Suprapubic skin (tissue), 4 donors: ENCODE data around the gene HOXD9. TPM values are rescaled to one million over a fixed set of nuclear protein-coding genes. Genes with fewer than 3 reads are reported as not detected.

Experiments used
- DNase-seq, 2 donors: peaks; one replicate each; pipeline ENCODE4 v3.0.0-alpha.2; 2019; ENCODE audit warnings: low spot score in 2 of 2
- H3K27ac ChIP-seq: fragments of 200-600 bp; sonication (generic); one replicate; pipeline ENCODE4 v1.5.1; 2019
- H3K27me3 ChIP-seq: fragments of 200-600 bp; sonication (generic); one replicate; pipeline ENCODE4 v1.5.1; 2019
- H3K36me3 ChIP-seq: fragments of 200-600 bp; sonication (generic); one replicate; pipeline ENCODE4 v1.5.1; 2019
- H3K4me1 ChIP-seq: fragments of 200-600 bp; sonication (generic); one replicate; pipeline ENCODE4 v1.5.1; 2019
- H3K4me3 ChIP-seq: fragments of 200-600 bp; sonication (generic); one replicate; pipeline ENCODE4 v1.5.1; 2019; ENCODE audit warnings: mild to moderate bottlenecking
- H3K9me3 ChIP-seq: fragments of 200-600 bp; sonication (generic); one replicate; pipeline ENCODE4 v1.5.1; 2019
- EP300 ChIP-seq: sonication (generic); formaldehyde crosslinking; IDR thresholded peaks from one replicate; pipeline ENCODE4 v1.6.1; 2017; ENCODE audit warnings: antibody characterized with exemption
- POLR2A ChIP-seq, 2 donors: fragments of 450-650 bp; IDR thresholded peaks; one replicate each; pipeline ENCODE4 v1.6.1; 2017; ENCODE audit warnings: antibody characterized with exemption in 2 of 2, mild to moderate bottlenecking in 2 of 2, moderate library complexity in 2 of 2
- POLR2AphosphoS5 ChIP-seq, 3 donors: sonication (generic); formaldehyde crosslinking; IDR thresholded peaks; one replicate each; pipeline ENCODE4 v1.6.1; 2017; ENCODE audit warnings: antibody characterized with exemption in 3 of 3
- WGBS: methylation state at CpG from one replicate; pipeline ENCODE4 v1.1.5; 2018; 5-methylcytosine and 5-hydroxymethylcytosine counted together
- total RNA-seq, 4 donors: library from RNA; depleted of rRNA; stranded (reverse); fragments of >200 nt; gene quantifications; one replicate each; pipeline ENCODE4 v1.1.0, GENCODE V29; 2016
- TF ChIP-seq, protein P1 (sequence below), 2 donors: fragments of 200-600 bp in 1 of 2; fragments of 450-650 bp in 1 of 2; sonication (generic) in 1 of 2; IDR thresholded peaks; one replicate each; pipeline ENCODE4 v1.5.1; 2016 to 2019; ENCODE audit warnings: antibody characterized with exemption in 2 of 2, mild to moderate bottlenecking in 1 of 2, moderate library complexity in 1 of 2

HOXD9 gene
- total RNA-seq, 4 donors from 2014 or later: 0.26 to 3.1 (median 2.6) TPM; not detected in 1

- no peak overlapping the region for H3K27ac ChIP-seq
Measured at GRCh38 chr2:176082824-176083751, 39.4 kb upstream of the HOXD9 start.

DNA sequence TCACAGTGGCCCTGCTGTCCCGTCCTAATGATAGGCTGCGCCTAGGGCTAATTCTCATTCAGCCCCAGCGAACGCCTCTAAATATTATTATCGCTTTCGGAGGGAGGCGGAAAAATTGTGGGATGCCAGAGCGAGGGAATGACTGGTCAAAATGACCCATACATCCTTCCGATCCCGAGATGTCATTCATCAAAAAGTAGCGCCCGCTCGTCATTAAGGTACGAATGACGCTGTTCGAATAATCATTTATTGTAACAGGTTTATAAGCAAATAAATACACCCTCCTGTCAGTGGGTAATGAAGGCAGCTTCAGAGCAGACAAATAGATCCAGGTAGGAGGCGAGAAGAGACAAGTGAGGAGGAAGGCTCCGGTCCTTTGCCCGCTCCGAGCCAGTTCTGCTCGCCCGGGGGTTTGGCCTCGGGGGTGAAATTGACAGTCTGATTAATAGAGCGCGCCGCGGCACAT lies 38.7 kb upstream of the HOXD9 start, which contains the start of gene EVX2:
Gene EVX2, minus strand, starts transcription at position 167 of the 466 bp plus-strand sequence. CDS start 186 bp downstream, outside the sequence.
- Histone ChIP-seq H3K27ac (no peak within 1 kb of the TSS), H3K36me3 (no peaks in the 10 kb centered on the region), H3K27me3 (peaks cover 100% of the 10 kb centered on the region), H3K4me3 (no peak within 1 kb of the TSS), H3K4me1 (peaks cover 59% of the 10 kb centered on the region), H3K9me3 (no peaks in the 10 kb centered on the region)
- TF ChIP-seq EP300 (no peak), POLR2A (IDR thresholded peaks at IDR 0.05) (no peak), POLR2AphosphoS5 (IDR thresholded peaks at IDR 0.05) (no peak)
- TF ChIP-seq, protein P1, sequence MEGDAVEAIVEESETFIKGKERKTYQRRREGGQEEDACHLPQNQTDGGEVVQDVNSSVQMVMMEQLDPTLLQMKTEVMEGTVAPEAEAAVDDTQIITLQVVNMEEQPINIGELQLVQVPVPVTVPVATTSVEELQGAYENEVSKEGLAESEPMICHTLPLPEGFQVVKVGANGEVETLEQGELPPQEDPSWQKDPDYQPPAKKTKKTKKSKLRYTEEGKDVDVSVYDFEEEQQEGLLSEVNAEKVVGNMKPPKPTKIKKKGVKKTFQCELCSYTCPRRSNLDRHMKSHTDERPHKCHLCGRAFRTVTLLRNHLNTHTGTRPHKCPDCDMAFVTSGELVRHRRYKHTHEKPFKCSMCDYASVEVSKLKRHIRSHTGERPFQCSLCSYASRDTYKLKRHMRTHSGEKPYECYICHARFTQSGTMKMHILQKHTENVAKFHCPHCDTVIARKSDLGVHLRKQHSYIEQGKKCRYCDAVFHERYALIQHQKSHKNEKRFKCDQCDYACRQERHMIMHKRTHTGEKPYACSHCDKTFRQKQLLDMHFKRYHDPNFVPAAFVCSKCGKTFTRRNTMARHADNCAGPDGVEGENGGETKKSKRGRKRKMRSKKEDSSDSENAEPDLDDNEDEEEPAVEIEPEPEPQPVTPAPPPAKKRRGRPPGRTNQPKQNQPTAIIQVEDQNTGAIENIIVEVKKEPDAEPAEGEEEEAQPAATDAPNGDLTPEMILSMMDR (IDR thresholded peaks at IDR 0.05): no peak
- DNase-seq: no peak
- 18% methylated on average over 27 of the region's 27 CpGs for WGBS

More at GRCh38 chr2:176082824-176083751, 39.4 kb upstream of the HOXD9 start:
- no peak for DNase-seq
- TF ChIP-seq, protein P1 (IDR thresholded peaks at IDR 0.05): no peak
- TF ChIP-seq EP300 (no peak), POLR2AphosphoS5 (IDR thresholded peaks at IDR 0.05) (no peak), POLR2A (IDR thresholded peaks at IDR 0.05) (no peak)
- Histone ChIP-seq H3K27me3 (peaks cover 100% of the 10 kb centered on the region), H3K36me3 (no peaks in the 10 kb centered on the region), H3K4me1 (peaks cover 54% of the 10 kb centered on the region), H3K4me3 (no peak overlapping the region), H3K9me3 (no peaks in the 10 kb centered on the region)
- 11% methylated on average over 38 of the region's 66 CpGs for WGBS

DNA sequence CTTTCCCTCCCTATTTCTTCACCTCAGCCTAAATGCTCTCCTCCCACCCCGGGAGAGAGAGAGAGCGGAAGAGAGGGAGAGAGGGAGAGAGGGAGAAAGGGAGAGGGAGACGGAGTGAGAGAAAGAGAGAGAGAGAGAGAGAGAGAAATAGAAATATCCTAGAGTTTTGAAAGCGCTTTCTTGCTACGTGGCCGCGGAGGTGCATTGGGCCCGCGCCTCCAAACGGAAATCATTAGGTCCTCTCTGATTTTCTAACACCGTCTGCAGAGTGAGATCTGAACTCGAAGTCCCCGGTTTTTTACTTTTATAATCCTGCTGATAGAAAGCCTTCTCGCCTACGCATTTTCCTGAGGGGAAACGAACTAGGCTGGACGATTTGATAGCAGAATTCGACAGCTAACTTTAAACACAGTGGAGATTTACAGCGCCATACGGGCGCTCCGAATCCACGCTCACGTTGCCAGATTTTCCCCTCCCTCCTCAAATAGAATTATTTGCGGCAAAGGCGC lies 37.9 kb upstream of the HOXD9 start:
- WGBS: 9% methylated on average over 26 of the region's 26 CpGs
- Histone ChIP-seq H3K4me1 (peaks cover 51% of the 10 kb centered on the region), H3K27ac (no peak overlapping the region), H3K4me3 (no peak overlapping the region), H3K27me3 (peaks cover 100% of the 10 kb centered on the region), H3K36me3 (no peaks in the 10 kb centered on the region), H3K9me3 (no peaks in the 10 kb centered on the region)
- DNase-seq: no peak
- no peak for TF ChIP-seq POLR2A (IDR thresholded peaks at IDR 0.05)
- TF ChIP-seq POLR2AphosphoS5 (IDR thresholded peaks at IDR 0.05): no peak
- TF ChIP-seq, protein P1 (IDR thresholded peaks at IDR 0.05): no peak
- no peak for TF ChIP-seq EP300

GRCh38 chr2:176085120-176085788 lies 37.3 kb upstream of the HOXD9 start:
- peaks cover 100% of the 10 kb centered on the region for H3K27me3 ChIP-seq
- H3K9me3 ChIP-seq: no peaks in the 10 kb centered on the region
- peaks cover 48% of the 10 kb centered on the region for H3K4me1 ChIP-seq
- no peak overlapping the region for H3K4me3 ChIP-seq
- TF ChIP-seq POLR2AphosphoS5 (IDR thresholded peaks at IDR 0.05): no peak
- TF ChIP-seq, protein P1 (IDR thresholded peaks at IDR 0.05): no peak
- no peak for TF ChIP-seq POLR2A (IDR thresholded peaks at IDR 0.05)
- no peak for TF ChIP-seq EP300
- no peak for DNase-seq
- 7% methylated on average over 20 of the region's 40 CpGs for WGBS
- H3K27ac ChIP-seq: no peak overlapping the region
- no peaks in the 10 kb centered on the region for H3K36me3 ChIP-seq
